ENCODE results near the gene STON2.
"Not testable (repeated sequence)": the region's sequence is repeated elsewhere in the genome, so short reads cannot be mapped to it uniquely, and the experiment has no call there.

DNA sequence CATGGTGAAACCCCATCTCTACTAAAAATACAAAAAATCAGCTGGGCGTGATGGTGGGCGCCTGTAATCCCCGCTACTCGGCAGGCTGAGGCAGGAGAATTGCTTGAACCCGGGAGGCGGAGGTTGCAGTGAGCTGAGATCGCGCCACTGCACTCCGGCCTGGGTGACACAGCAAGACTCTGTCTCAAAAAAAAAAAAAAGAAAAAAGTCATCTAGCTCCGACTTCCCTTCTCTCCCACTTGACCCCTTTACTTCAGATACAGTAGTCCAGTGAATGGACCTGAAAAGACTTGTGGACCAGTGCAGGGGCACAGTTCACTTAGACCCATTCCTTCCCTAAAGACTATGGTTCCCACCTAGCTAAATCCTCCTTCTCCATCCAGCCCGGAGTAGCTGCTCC is 29.6 kb upstream of the STON2 start:
- not testable (repeated sequence) for TF ChIP-seq MAX (IDR thresholded peaks at IDR 0.05); RAD21 (IDR thresholded peaks at IDR 0.05); ZBTB33 (IDR thresholded peaks at IDR 0.05); ATF3 (IDR thresholded peaks at IDR 0.05); JUND (IDR thresholded peaks at IDR 0.05); GABPA (IDR thresholded peaks at IDR 0.05 in 1 of 2, conservative IDR thresholded peaks at IDR 0.05 in 1 of 2); FOXA1 (IDR thresholded peaks at IDR 0.05); YY1 (IDR thresholded peaks at IDR 0.05); SP1 (IDR thresholded peaks at IDR 0.05)
- TF ChIP-seq, protein P1, sequence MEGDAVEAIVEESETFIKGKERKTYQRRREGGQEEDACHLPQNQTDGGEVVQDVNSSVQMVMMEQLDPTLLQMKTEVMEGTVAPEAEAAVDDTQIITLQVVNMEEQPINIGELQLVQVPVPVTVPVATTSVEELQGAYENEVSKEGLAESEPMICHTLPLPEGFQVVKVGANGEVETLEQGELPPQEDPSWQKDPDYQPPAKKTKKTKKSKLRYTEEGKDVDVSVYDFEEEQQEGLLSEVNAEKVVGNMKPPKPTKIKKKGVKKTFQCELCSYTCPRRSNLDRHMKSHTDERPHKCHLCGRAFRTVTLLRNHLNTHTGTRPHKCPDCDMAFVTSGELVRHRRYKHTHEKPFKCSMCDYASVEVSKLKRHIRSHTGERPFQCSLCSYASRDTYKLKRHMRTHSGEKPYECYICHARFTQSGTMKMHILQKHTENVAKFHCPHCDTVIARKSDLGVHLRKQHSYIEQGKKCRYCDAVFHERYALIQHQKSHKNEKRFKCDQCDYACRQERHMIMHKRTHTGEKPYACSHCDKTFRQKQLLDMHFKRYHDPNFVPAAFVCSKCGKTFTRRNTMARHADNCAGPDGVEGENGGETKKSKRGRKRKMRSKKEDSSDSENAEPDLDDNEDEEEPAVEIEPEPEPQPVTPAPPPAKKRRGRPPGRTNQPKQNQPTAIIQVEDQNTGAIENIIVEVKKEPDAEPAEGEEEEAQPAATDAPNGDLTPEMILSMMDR (IDR thresholded peaks at IDR 0.05; ENCODE audit: low read depth, low read length, missing input control): not testable (repeated sequence)
